Endothelial cell of umbilical vein (primary cell): ENCODE data around the gene NR6A1.

Experiments used
- EZH2 ChIP-seq: IDR thresholded peaks from 2 replicates; pipeline ENCODE4 v1.6.1; 2012; ENCODE audit warnings: borderline replicate concordance, low read depth, mild to moderate bottlenecking, moderate library complexity, low read length, inconsistent platforms; ENCODE audit not compliant: severe bottlenecking
- MAX ChIP-seq: IDR thresholded peaks from 2 replicates; pipeline ENCODE4 v1.6.1; 2011; ENCODE audit not compliant: insufficient read depth, insufficient read length
- MYC ChIP-seq: IDR thresholded peaks from one replicate; pipeline ENCODE4 v1.6.1; 2011; ENCODE audit warnings: mild to moderate bottlenecking, low read depth, low read length
- POLR2AphosphoS5 ChIP-seq: IDR thresholded peaks from 2 replicates; pipeline ENCODE4 v1.6.1; 2012; ENCODE audit warnings: low read depth, mild to moderate bottlenecking, control low read depth, low read length, moderate library complexity; ENCODE audit not compliant: insufficient read depth
- TF ChIP-seq, protein P1 (sequence below), 2 donors: IDR thresholded peaks; 1 replicate in 1 of 2; 2 replicates in 1 of 2; pipeline ENCODE4 v1.5.1; 2011; ENCODE audit warnings: low read length in 2 of 2, mild to moderate bottlenecking in 2 of 2, moderate library complexity in 2 of 2, control low read depth in 1 of 2, inconsistent platforms in 1 of 2, low read depth in 1 of 2; ENCODE audit not compliant: insufficient read depth in 1 of 2; ENCODE audit errors: extremely low read depth in 1 of 2

GRCh38 chr9:124733964-124734740, 37.0 kb downstream of the NR6A1 start:
- TF ChIP-seq MYC: no peak
- TF ChIP-seq EZH2: no peak
- TF ChIP-seq, protein P1, sequence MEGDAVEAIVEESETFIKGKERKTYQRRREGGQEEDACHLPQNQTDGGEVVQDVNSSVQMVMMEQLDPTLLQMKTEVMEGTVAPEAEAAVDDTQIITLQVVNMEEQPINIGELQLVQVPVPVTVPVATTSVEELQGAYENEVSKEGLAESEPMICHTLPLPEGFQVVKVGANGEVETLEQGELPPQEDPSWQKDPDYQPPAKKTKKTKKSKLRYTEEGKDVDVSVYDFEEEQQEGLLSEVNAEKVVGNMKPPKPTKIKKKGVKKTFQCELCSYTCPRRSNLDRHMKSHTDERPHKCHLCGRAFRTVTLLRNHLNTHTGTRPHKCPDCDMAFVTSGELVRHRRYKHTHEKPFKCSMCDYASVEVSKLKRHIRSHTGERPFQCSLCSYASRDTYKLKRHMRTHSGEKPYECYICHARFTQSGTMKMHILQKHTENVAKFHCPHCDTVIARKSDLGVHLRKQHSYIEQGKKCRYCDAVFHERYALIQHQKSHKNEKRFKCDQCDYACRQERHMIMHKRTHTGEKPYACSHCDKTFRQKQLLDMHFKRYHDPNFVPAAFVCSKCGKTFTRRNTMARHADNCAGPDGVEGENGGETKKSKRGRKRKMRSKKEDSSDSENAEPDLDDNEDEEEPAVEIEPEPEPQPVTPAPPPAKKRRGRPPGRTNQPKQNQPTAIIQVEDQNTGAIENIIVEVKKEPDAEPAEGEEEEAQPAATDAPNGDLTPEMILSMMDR (IDR thresholded peaks at IDR 0.05; ENCODE audit: extremely low read depth in 1 of 2, insufficient read depth in 1 of 2, low read depth in 1 of 2, low read length in 2 of 2): no peak
- TF ChIP-seq MAX: no peak
- no peak for TF ChIP-seq POLR2AphosphoS5
